Stimulated activated CD4-positive, alpha-beta T cell treated with anti-CD3 and anti-CD28 coated beads, Interleukin-4, amount 100 ng/mL, for 48 hours (primary cell): Measurements from ENCODE around the gene USP36.
"Not testable (repeated sequence)": the region's sequence is repeated elsewhere in the genome, so short reads cannot be mapped to it uniquely, and the experiment has no call there.

ENCODE experiments used
- DNase-seq, 2 donors: peaks; one replicate each; pipeline ENCODE4 v3.0.0-alpha.2; 2020; ENCODE audit warnings: low read depth in 2 of 2

Gene USP36

GRCh38 chr17:78767806-78768205, 72.8 kb downstream of the USP36 start:
- no peak for DNase-seq

- no peak for DNase-seq
Observed at GRCh38 chr17:78766743-78767294, 73.8 kb downstream of the USP36 start.

- DNase-seq = no peak
Observed at GRCh38 chr17:78766225-78766624, 74.4 kb downstream of the USP36 start.

- DNase-seq = no peak
Observed at GRCh38 chr17:78765821-78766220, 74.8 kb downstream of the USP36 start.

GRCh38 chr17:78764871-78765270, 75.7 kb downstream of the USP36 start:
- DNase-seq = no peak

GRCh38 chr17:78763561-78763960, 77.1 kb downstream of the USP36 start:
- no peak for DNase-seq

- no peak for DNase-seq
Observed at GRCh38 chr17:78761789-78762406, 78.7 kb downstream of the USP36 start.

GRCh38 chr17:78759969-78760352, 80.7 kb downstream of the USP36 start:
- no peak for DNase-seq

- peak in 1 of 2 donors; percentile 60 for DNase-seq
Observed at GRCh38 chr17:78759203-78759968, 81.2 kb downstream of the USP36 start.

- no peak for DNase-seq
Observed at GRCh38 chr17:78753316-78754250, 87.0 kb downstream of the USP36 start.

GRCh38 chr17:78751447-78752161, 89.0 kb downstream of the USP36 start:
- DNase-seq = no peak

- DNase-seq = not testable (repeated sequence)
Observed at GRCh38 chr17:78751000-78751399, 89.6 kb downstream of the USP36 start.

GRCh38 chr17:78748730-78749317, 91.8 kb downstream of the USP36 start:
- DNase-seq = peak in 1 of 2 donors; percentile 68

GRCh38 chr17:78748048-78748729, 92.4 kb downstream of the USP36 start:
- DNase-seq = peak in 1 of 2 donors; percentile 40

- no peak for DNase-seq
Observed at GRCh38 chr17:78747488-78747887, 93.1 kb downstream of the USP36 start.

GRCh38 chr17:78746949-78747269, 93.7 kb downstream of the USP36 start:
- DNase-seq = no peak

GRCh38 chr17:78746263-78746948, 94.2 kb downstream of the USP36 start:
- no peak for DNase-seq
